ENCODE data around the gene PPRC1. TPM values are rescaled to one million over a fixed set of nuclear protein-coding genes. Genes with fewer than 3 reads are reported as not detected.

The PPRC1 gene
- total RNA-seq, 1 donor from 2014 or later: 11.7 TPM

DNA sequence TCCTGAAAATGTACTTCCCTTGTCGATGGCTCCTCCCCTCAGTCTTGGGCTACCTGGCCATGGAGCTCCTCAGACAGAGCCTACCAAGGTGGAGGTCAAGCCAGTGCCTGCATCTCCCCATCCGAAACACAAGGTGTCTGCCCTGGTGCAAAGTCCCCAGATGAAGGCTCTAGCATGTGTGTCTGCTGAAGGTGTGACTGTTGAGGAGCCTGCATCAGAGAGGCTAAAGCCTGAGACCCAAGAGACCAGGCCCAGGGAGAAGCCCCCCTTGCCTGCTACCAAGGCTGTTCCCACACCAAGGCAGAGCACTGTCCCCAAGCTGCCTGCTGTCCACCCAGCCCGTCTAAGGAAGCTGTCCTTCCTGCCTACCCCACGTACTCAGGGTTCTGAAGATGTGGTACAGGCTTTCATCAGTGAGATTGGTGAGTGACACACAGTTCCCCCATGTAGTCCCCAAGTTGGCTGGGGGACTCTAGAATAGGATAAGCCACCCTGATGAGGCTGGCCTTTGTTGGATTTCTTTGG lies 8.8 kb downstream of the PPRC1 start:
- H3K9me3 Mint-ChIP-seq: no peaks in the 10 kb centered on the region
- H3K27me3 Mint-ChIP-seq (ENCODE audit: insufficient read depth, low read depth): peaks cover 15% of the 10 kb centered on the region
- H3K4me3 Mint-ChIP-seq: no peak overlapping the region
- peaks cover 34% of the 10 kb centered on the region for H4K20me1 ChIP-seq (ENCODE audit: low read depth)
- no peak overlapping the region for H3K9ac ChIP-seq
- no peak overlapping the region for H2AFZ ChIP-seq (replicated peaks)
- H3K4me2 ChIP-seq: no peak overlapping the region
- H3K9me3 ChIP-seq (ENCODE audit: low read depth): no peaks in the 10 kb centered on the region
- no peak for TF ChIP-seq CTCF (IDR thresholded peaks at IDR 0.05)
- TF ChIP-seq EZH2 (IDR thresholded peaks at IDR 0.05): no peak
- no peak for TF ChIP-seq EZH2phosphoT487 (IDR thresholded peaks at IDR 0.05)
- H3K27ac Mint-ChIP-seq: no peak overlapping the region
- H3K27me3 ChIP-seq: no peaks in the 10 kb centered on the region
- no peaks in the 10 kb centered on the region for H3F3A ChIP-seq (ENCODE audit: low read depth)
- H3K4me1 Mint-ChIP-seq: peaks cover 2% of the 10 kb centered on the region
- DNase-seq (ENCODE audit: low spot score): no peak
- peaks cover 2% of the 10 kb centered on the region for H3K4me1 ChIP-seq
- H3K36me3 ChIP-seq: no peaks in the 10 kb centered on the region
- H3K36me3 Mint-ChIP-seq: peaks cover 58% of the 10 kb centered on the region
- no peak overlapping the region for H3K27ac ChIP-seq
- H3K79me2 ChIP-seq (ENCODE audit: low read depth): peaks cover 43% of the 10 kb centered on the region
- no peak overlapping the region for H3K4me3 ChIP-seq

- Histone ChIP-seq H4K20me1 (ENCODE audit: low read depth) (no peaks in the 10 kb centered on the region), H3K9me3 (ENCODE audit: low read depth) (no peaks in the 10 kb centered on the region), H2AFZ (replicated peaks) (no peak overlapping the region), H3K4me2 (no peak overlapping the region), H3K4me1 (peaks cover 4% of the 10 kb centered on the region), H3K27me3 (no peaks in the 10 kb centered on the region), H3K9ac (no peak overlapping the region), H3K27ac (no peak overlapping the region), H3K36me3 (no peaks in the 10 kb centered on the region), H3F3A (ENCODE audit: low read depth) (peaks cover 24% of the 10 kb centered on the region), H3K4me3 (no peak overlapping the region), H3K79me2 (ENCODE audit: low read depth) (peaks cover under 1% of the 10 kb centered on the region)
- Mint-ChIP-seq H3K4me1 (peaks cover 10% of the 10 kb centered on the region), H3K27ac (no peak overlapping the region), H3K9me3 (no peaks in the 10 kb centered on the region), H3K36me3 (peaks cover 51% of the 10 kb centered on the region), H3K27me3 (ENCODE audit: insufficient read depth, low read depth) (peaks cover 13% of the 10 kb centered on the region), H3K4me3 (no peak overlapping the region)
- TF ChIP-seq EZH2 (IDR thresholded peaks at IDR 0.05) (no peak), EZH2phosphoT487 (IDR thresholded peaks at IDR 0.05) (no peak), CTCF (IDR thresholded peaks at IDR 0.05) (no peak)
- no peak for DNase-seq (ENCODE audit: low spot score)
These were observed 14.2 kb downstream of the PPRC1 start for GRCh38 chr10:102146971-102147428.

DNA sequence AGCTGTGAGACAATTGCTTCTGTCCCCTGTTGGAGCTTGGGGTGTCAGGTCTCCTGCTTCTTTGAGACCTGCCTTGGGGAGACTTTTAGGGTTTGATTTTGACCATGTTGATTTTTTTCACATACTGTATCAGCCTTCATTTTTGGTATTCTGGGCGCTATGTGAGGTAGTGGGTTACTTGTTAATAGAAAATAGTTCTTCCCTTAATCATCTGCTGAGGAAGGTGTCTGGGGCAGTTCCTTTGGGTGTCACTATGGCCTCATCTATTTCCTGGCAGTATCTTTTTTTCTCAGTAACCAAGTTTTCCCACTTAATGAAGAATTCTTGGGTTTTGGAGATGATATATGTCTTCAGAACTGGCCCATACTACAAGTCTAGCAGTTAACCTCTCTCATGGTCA lies 14.7 kb downstream of the PPRC1 start:
- peaks cover 4% of the 10 kb centered on the region for H3K4me1 ChIP-seq
- Mint-ChIP-seq H3K4me1 (peaks cover 10% of the 10 kb centered on the region), H3K36me3 (peaks cover 50% of the 10 kb centered on the region), H3K27ac (no peak overlapping the region), H3K27me3 (ENCODE audit: insufficient read depth, low read depth) (peaks cover 13% of the 10 kb centered on the region), H3K4me3 (no peak overlapping the region), H3K9me3 (no peaks in the 10 kb centered on the region)
- no peaks in the 10 kb centered on the region for H3K9me3 ChIP-seq (ENCODE audit: low read depth)
- DNase-seq (ENCODE audit: low spot score): no peak
- H3K36me3 ChIP-seq: no peaks in the 10 kb centered on the region
- H3K27ac ChIP-seq: no peak overlapping the region
- no peaks in the 10 kb centered on the region for H4K20me1 ChIP-seq (ENCODE audit: low read depth)
- H3K79me2 ChIP-seq (ENCODE audit: low read depth): peaks cover 4% of the 10 kb centered on the region
- H2AFZ ChIP-seq (replicated peaks): no peak overlapping the region
- peaks cover 24% of the 10 kb centered on the region for H3F3A ChIP-seq (ENCODE audit: low read depth)
- no peaks in the 10 kb centered on the region for H3K27me3 ChIP-seq
- no peak overlapping the region for H3K9ac ChIP-seq
- H3K4me3 ChIP-seq: no peak overlapping the region
- TF ChIP-seq EZH2phosphoT487 (IDR thresholded peaks at IDR 0.05) (no peak), CTCF (IDR thresholded peaks at IDR 0.05) (no peak), EZH2 (IDR thresholded peaks at IDR 0.05) (no peak)
- H3K4me2 ChIP-seq: no peak overlapping the region

All from neural progenitor cell (in vitro differentiated cells).